Measurements from ENCODE around the gene CD58. TPM values are rescaled to one million over a fixed set of nuclear protein-coding genes. Genes with fewer than 3 reads are reported as not detected.

CD58 gene, protein sequence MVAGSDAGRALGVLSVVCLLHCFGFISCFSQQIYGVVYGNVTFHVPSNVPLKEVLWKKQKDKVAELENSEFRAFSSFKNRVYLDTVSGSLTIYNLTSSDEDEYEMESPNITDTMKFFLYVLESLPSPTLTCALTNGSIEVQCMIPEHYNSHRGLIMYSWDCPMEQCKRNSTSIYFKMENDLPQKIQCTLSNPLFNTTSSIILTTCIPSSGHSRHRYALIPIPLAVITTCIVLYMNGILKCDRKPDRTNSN
- 14.1 and 16.7 TPM in 2 replicates for total RNA-seq

DNA sequence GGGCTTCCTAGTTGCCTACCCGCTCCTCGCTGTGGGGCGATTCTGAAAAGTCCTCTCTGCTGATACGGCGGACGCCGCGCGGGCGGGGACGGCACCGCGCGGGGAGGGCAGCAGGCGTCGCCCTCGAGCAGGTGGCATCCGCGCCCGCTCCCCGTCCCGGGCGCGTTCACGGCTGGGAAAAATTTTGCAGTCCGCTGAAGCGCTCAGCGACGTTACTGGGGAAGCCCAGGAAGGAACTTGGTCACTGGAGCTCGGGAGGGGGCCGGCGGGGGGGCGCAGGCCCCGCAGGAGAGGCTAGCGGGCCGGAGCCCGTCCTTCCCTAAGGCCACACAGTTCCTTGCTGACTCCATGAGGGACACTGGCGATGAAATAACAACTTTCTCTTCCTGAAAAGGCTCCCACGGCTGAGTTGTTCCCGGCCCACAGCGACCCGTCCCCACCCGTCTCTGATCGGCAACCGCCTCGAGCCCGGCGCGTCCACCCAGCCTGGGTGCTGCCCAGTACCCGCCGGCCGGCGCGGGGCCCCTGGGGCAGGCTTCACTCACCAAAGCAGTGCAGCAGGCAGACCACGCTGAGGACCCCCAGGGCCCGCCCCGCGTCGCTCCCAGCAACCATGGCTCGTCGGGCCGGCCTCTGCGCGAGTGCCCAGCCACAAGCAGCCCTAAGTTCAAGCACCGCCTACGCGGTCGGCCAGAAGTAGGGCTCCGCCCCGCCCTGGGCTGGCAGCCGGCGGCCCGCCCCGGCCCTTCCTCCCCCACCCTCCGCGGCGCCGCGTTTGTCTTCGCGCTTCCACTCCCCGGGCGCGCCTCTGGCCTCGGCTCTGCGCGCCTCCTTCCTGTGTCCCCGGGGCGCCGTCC is at the start of gene CD58:
Gene CD58, minus strand, starts transcription at position 669 of the 857 bp plus-strand sequence. Its CDS starts 54 bp downstream, at position 615.

Other genes starting within 250 kb of the CD58 start
- 221 and 245 TPM in 2 replicates for gene ATP1A1, start 197.8 kb downstream of the CD58 start, total RNA-seq
- gene IGSF3, start 96.7 kb upstream of the CD58 start, total RNA-seq: 0.26 and 1.6 TPM in 2 replicates
- not detected in 2 replicates for gene CD2, start 183.4 kb upstream of the CD58 start, total RNA-seq

Measured in smooth muscle cell of the pulmonary artery (primary cell).